GM19193 (cell line): ENCODE data around the gene MEMO1.

ENCODE experiments used
- POLR2A ChIP-seq: IDR thresholded peaks from 4 replicates; pipeline ENCODE4 v1.6.1; 2011; ENCODE audit not compliant: insufficient read depth, insufficient read length; ENCODE audit errors: extremely low read depth

MEMO1 gene

DNA sequence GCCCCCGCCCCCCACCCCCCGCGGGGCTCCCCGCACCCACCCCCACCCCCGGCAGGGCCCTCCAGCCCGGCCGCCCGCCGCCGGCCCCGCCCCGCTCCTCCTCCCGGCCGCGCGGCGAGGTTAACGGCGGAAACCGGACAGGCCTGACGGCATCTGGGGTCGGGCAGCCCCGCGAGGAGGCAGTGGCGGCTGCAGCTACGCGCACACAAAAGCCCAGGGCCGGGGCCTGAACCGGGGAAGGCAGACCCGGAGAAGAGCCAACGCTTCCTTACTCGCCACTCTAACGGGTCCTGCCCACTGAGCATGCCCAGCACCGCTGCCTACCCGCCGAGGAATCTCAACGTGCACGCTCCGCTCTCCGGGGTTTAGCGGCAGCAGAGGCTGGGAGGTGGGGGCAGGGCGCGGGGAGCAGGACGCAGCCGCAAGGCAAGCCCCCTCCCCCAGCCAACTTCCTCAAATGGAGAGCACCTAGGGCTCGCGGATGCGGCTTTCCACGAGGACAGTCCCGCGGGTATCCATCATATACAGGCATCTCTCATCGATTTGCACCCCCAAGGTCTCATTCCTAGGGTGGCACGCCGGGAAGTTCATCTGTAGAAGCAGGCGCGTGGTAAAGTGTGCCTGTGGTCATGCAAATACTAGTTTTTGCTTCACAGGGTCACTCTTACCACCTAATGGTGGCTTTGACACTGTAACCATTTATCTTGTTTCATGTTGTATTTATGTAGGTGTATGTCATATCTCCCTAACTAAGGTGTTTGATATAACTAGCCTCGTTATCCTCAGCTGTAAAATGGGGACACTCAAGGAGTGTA lies at the start of gene MEMO1:
Gene MEMO1 (minus strand): TSS at position 339 of the 815 bp plus-strand sequence. CDS start 761 bp downstream, outside the sequence.
- peak; percentile 96 for TF ChIP-seq POLR2A

GRCh38 chr2:32060266-32060665 lies 49.5 kb upstream of the MEMO1 start:
- no peak for TF ChIP-seq POLR2A

- TF ChIP-seq POLR2A = no peak
Measured at GRCh38 chr2:32058130-32058529, 47.3 kb upstream of the MEMO1 start.

GRCh38 chr2:32051836-32052439 lies 41.1 kb upstream of the MEMO1 start:
- no peak for TF ChIP-seq POLR2A

- no peak for TF ChIP-seq POLR2A
Measured at GRCh38 chr2:32043561-32043960, 32.8 kb upstream of the MEMO1 start.

GRCh38 chr2:32039447-32040219 lies 28.8 kb upstream of the MEMO1 start, which contains the start of gene DPY30:
Gene DPY30 (minus strand): TSS chr2:32039805. CDS start chr2:32039456, 349 bp downstream.
- TF ChIP-seq POLR2A = peak; percentile 99

DNA sequence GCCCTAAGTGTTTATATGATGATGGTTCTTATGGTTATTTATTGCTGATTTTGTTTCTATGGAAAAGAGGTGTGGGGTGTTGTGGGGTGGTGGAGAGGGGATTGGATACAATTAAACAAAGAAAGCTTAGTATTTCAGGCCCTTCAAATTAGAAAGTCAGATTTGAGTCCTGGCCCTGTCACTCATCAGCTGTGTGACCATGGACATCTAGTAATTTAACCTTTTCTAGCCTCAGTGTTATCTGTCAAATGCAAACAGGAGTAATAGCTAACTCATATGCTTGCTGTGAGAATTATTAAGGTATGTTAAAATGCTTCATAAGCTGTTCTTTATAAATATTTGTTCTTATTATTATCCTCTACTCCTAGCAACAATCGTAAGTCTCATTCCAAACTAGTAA lies 2.1 kb upstream of the MEMO1 start:
- TF ChIP-seq POLR2A = no peak

GRCh38 chr2:32011485-32011960 lies 715 bp upstream of the MEMO1 start:
- TF ChIP-seq POLR2A = no peak

GRCh38 chr2:32009516-32010256 lies 1.1 kb downstream of the MEMO1 start:
- peak; percentile 49 for TF ChIP-seq POLR2A

DNA sequence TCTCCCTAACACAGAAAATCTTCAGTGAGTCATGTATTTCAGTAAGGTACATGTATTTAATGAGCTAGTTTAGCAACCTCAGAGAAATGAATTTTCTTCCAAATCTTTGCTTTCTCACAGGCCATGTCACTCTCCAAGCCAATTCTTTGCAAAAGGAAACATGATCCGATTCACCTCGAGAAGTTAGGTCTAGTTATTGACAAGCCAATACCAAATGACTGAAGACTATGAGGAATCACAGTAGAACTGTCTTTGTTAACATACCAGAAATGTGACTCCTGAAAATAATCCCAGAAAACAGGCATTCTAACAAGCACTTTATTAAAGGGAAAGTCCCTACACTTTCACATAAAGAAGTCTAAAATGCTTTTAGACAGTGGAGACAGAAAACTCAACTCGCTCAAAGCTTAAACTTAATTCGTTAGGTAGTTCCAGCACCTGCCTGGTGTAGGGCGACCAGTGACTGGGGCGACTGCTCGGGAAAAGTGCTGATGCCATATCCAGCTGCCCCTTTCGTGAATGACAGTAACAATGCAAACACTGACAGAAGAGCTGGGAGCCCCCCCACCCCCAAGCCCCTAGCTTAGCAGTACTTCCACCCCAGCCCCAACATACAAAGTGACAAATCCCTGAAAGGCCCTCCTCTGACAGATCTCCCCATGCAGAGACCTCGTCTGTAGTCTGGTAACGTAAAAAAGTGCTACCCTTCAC lies 1.8 kb downstream of the MEMO1 start:
- TF ChIP-seq POLR2A = no peak

DNA sequence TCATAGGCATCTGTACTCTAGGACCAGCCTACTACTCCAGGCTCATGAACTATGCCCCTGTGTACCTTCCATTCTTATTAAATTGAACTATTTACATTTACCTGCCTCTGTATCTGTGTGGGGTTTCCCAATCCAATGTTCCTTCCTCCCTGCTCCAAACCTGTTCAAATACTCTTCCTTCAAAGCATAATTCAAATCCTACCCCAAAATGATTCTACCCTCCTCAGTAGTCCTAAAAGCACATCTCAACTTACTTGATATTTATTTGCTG lies 3.8 kb downstream of the MEMO1 start:
- TF ChIP-seq POLR2A = no peak

DNA sequence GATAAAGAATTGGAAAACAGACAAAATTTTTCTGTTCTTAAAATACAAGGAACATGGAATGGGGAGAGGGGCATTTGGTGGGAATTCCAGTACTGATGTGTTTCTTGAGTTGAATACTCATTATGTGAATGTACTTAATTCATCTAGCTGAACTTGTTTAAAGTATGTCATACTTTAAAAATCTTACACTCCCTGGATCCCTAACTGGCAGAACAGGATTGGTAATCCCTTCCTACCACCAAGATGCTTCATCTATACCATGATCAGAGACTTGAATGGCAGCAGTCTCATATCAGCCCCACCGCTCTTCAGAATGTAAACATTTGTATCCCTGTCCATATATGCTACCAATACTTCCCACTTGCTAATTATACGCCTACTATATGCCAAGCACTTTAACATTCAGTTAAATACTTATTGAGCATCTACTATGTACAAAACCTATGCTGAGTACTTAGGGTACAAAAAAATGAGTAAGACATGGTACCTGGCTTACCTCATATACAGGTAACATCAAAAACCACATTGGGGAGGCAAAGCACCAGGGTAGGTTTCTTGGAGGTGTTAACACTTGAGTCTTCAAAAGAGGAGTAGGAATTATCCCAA lies 5.3 kb downstream of the MEMO1 start:
- no peak for TF ChIP-seq POLR2A

GRCh38 chr2:32003791-32004190 lies 7.0 kb downstream of the MEMO1 start:
- no peak for TF ChIP-seq POLR2A

- TF ChIP-seq POLR2A = no peak
Measured at GRCh38 chr2:32002406-32002805, 8.4 kb downstream of the MEMO1 start.
